ENCODE data around the gene FBRSL1. TPM values are rescaled to one million over a fixed set of nuclear protein-coding genes. Genes with fewer than 3 reads are reported as not detected.

Gene FBRSL1
- total RNA-seq, 2 experiments from 2014 or later = 53.1 to 55.9 TPM

DNA sequence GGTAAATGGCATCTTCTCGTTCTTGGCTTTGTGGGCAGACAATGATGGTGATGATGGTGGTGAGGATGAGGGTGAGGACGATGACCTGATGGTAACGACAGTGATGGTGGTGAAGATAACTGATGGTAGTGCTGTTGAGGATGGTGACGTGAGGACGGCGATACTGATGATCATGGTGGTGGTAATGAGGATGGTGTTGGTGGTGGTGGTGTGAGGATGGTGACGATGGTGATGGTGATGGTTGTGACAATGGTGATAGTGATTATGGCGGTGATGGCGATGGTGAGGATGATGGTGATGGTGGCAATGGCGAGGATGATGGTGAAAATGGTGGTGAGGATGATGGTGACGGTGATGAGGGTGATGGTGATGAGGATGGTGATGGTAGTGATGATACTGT is 54.5 kb downstream of the FBRSL1 start:
- H3K27ac Mint-ChIP-seq = no peak overlapping the region
- no peaks in the 10 kb centered on the region for H3K9me3 Mint-ChIP-seq
- no peak for DNase-seq
- no peaks in the 10 kb centered on the region for H3K4me1 Mint-ChIP-seq
- H3K4me3 Mint-ChIP-seq = no peak overlapping the region
- H3K27me3 Mint-ChIP-seq = no peaks in the 10 kb centered on the region
- no peaks in the 10 kb centered on the region for H3K36me3 Mint-ChIP-seq

DNA sequence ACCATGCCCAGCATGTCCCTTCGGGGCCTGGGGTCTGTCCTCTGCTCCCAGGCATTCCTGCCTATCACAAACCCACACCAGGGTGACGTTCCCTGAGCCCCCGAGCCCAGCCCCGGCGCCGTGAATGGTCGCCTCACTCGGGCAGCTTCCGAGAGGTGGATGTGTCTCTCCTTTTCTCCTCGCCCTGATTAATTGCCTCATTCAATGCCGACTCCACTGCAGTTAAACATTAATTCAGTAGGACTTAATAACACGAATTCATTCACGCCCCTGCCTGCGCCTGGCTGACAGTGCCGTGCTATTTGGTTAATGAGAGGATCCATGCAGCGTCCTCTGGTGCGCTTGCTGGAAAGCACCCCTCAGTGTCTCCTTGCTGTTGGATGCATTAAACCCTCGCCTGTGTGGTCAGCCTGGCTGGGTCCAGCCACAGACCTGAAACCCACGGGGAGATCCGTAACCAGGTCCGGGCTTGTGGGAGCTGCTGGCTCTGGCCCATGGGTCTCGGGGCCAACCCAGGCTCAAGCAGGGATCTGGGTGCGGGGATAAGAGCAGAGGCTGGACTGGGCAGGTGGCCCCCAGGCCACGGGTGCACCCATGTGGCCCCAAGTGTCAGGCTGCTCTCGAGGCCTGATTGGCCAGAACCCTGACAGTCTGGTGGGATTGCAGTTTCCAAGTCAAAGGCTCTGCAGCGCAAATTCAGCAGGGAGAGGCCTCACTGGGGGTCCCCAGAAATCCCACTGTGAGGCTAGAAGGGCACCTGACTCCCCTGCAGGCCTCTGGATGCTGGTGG is 55.4 kb downstream of the FBRSL1 start:
- no peak overlapping the region for H3K27ac Mint-ChIP-seq
- no peak overlapping the region for H3K4me3 Mint-ChIP-seq
- no peak for DNase-seq
- H3K36me3 Mint-ChIP-seq = no peaks in the 10 kb centered on the region
- no peaks in the 10 kb centered on the region for H3K4me1 Mint-ChIP-seq
- no peaks in the 10 kb centered on the region for H3K27me3 Mint-ChIP-seq
- H3K9me3 Mint-ChIP-seq = no peaks in the 10 kb centered on the region

DNA sequence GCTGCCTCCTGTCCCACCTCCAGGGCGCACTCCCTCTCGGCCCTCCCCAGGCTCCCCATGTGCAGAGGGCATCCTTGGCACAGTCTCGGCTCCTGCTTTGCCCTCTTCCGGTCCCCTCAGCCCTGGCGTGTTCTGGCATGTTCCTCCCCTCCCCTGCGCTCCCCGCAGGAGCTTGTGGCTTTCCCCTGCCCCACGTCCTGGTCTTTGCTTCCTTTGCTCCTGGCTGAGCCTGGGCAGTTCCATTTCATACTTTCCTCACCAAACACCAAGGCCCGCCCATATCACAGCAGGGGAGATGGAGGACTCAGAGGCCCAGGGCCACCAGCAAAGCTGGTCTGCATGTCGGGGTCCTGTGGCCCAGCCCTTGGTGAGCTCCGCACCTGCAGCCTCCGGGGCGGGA is 56.0 kb downstream of the FBRSL1 start:
- Mint-ChIP-seq H3K27me3 (no peaks in the 10 kb centered on the region), H3K9me3 (no peaks in the 10 kb centered on the region), H3K36me3 (no peaks in the 10 kb centered on the region), H3K27ac (no peak overlapping the region), H3K4me3 (no peak overlapping the region), H3K4me1 (no peaks in the 10 kb centered on the region)
- no peak for DNase-seq

DNA sequence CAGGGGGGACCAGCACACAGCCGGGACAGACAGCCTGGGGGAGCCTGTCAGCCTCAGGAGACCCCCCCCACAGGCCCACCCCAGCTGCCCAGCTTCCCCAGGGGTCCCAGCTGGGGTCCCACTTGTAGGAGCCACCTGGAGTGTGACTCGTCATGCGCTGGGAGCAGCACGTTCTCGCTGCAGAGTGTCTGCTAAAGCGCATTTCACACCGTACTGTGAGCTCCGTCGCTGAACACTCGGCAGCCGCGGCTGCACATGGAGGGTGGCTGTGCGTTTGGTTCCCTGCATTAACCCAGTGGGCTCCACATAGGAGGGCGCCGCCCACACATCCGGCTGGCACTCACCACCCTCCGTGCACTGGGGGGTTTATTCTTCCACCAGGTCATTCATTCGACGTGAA is 56.7 kb downstream of the FBRSL1 start:
- H3K4me1 Mint-ChIP-seq = no peaks in the 10 kb centered on the region
- no peaks in the 10 kb centered on the region for H3K27me3 Mint-ChIP-seq
- H3K9me3 Mint-ChIP-seq = no peaks in the 10 kb centered on the region
- no peak for DNase-seq
- no peaks in the 10 kb centered on the region for H3K36me3 Mint-ChIP-seq
- no peak overlapping the region for H3K27ac Mint-ChIP-seq
- H3K4me3 Mint-ChIP-seq = no peak overlapping the region

DNA sequence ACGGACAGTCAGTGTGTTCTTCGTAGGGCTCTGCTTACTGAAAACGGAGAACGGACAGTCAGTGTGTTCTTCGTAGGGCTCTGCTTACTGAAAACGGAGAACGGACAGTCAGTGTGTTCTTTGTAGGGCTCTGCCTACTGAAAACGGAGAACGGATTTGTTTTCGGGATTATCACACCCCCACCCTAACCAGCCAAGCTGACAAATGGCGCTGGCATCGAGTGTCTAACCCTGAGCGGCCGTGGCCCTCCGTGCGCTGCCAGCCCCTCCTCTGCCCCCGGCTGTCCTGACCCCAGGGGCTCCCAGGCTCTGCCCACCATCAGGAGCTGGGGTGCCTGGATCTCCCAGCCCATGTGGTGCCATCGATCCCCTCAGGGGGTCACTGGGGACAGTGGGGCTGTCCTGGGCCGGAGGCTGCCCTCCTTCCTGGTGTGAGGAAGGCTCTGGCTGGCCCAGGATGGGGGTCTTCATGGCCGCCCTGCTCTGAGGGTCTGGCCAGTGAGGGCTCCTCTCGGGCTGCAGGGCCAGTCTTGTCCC is 57.3 kb downstream of the FBRSL1 start:
- no peak for DNase-seq
- no peaks in the 10 kb centered on the region for H3K9me3 Mint-ChIP-seq
- no peak overlapping the region for H3K27ac Mint-ChIP-seq
- no peaks in the 10 kb centered on the region for H3K36me3 Mint-ChIP-seq
- H3K27me3 Mint-ChIP-seq = no peaks in the 10 kb centered on the region
- no peaks in the 10 kb centered on the region for H3K4me1 Mint-ChIP-seq
- H3K4me3 Mint-ChIP-seq = no peak overlapping the region

DNA sequence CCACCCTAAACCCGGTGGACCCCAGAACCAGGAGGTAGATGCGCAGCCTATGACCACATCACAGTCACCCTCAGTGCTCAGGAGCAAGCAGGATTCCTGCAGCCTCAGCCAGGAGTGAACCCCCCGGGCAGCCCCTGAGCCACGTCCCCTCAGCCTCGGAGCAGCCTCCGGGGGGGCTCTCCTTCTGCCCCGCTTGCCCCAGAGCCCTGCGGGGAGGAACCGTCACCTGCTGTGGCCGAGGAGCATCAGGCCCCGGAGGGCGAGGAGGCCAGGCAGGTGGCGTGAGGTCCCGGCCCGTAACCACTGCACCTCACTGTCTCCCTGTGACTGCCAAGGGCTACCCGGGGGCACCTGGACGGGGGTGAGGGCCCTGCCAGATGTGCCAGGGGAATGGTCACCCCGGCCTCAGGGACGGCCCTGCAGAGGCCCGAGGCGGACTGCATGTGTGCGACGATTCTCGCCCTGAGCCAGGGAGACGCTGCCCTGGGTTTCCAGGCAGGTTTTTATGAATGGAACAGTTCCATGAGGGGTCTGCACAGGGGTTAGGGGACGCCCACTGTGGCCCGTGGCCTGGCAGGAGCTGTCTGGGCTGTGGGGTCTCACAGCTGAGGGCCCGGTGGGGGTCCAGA is 58.6 kb downstream of the FBRSL1 start:
- no peaks in the 10 kb centered on the region for H3K4me1 Mint-ChIP-seq

DNA sequence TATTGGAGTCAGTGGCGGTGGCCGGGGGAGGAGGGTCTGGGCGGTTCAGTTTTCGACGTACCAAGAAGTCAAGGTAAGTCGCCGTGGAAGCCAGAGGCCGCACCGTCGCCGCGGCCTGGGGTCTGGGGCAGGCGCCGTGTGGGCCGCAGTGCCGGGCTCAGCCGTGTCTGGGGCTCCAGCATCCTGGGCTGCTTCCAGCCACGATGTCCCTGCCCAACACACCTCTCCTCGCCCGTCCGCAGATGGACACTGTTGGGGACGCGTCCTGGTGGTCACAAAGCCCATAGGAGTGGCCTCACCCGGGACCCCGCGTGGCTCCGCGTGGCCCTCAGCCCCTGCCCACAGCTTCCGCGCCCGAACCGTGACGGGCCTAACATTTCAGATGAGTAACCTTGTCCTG is 59.1 kb downstream of the FBRSL1 start:
- no peak for DNase-seq

More for the DNA sequence above, 58.6 kb downstream of the FBRSL1 start:
- H3K27me3 Mint-ChIP-seq = no peaks in the 10 kb centered on the region
- no peak overlapping the region for H3K4me3 Mint-ChIP-seq
- no peak for DNase-seq
- no peak overlapping the region for H3K27ac Mint-ChIP-seq
- H3K9me3 Mint-ChIP-seq = no peaks in the 10 kb centered on the region
- no peaks in the 10 kb centered on the region for H3K36me3 Mint-ChIP-seq

DNA sequence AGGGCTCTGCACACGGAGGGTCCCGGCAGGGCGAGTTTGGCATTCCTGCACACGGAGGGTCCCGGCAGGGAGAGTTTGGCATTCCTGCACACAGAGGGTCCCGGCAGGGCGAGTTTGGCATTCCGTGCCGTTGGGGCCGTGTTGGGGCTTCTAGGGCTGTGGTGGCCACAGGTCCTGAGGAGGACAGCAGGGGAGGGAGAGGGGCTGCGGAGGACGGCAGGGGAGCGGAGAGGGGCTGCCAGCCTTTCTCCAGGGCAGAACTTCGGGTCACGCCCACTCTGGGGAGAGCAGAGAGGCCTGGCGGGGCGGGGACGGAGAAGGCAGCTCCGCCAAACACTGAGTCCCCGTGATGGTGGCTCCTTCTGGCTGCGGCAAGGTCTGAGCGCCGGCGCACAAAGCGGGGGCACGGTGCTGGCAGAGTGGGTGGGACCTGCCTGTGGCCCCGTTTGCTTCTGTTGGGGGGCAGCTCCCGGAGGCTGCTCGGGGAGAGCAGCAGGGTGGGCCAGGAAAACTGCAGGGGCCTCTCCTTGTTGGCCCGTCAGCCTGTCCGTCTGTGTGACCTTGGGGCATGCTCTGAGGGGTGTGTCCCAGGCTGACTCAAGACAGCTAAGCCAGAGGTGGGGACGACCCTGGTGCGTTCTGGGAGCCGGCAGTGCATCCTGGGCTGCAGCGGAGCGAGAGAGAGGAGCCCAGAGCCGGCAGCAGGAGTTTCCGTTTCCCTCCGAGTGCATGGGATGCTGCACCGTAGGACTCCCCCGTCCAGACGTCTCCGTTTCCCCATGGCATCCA is 60.3 kb downstream of the FBRSL1 start:
- no peaks in the 10 kb centered on the region for H3K27me3 Mint-ChIP-seq
- H3K9me3 Mint-ChIP-seq = no peaks in the 10 kb centered on the region
- no peaks in the 10 kb centered on the region for H3K4me1 Mint-ChIP-seq

More for the DNA sequence above, 59.1 kb downstream of the FBRSL1 start:
- no peak overlapping the region for H3K27ac Mint-ChIP-seq
- no peaks in the 10 kb centered on the region for H3K27me3 Mint-ChIP-seq
- H3K4me3 Mint-ChIP-seq = no peak overlapping the region
- H3K9me3 Mint-ChIP-seq = no peaks in the 10 kb centered on the region
- no peaks in the 10 kb centered on the region for H3K36me3 Mint-ChIP-seq
- H3K4me1 Mint-ChIP-seq = no peaks in the 10 kb centered on the region

DNA sequence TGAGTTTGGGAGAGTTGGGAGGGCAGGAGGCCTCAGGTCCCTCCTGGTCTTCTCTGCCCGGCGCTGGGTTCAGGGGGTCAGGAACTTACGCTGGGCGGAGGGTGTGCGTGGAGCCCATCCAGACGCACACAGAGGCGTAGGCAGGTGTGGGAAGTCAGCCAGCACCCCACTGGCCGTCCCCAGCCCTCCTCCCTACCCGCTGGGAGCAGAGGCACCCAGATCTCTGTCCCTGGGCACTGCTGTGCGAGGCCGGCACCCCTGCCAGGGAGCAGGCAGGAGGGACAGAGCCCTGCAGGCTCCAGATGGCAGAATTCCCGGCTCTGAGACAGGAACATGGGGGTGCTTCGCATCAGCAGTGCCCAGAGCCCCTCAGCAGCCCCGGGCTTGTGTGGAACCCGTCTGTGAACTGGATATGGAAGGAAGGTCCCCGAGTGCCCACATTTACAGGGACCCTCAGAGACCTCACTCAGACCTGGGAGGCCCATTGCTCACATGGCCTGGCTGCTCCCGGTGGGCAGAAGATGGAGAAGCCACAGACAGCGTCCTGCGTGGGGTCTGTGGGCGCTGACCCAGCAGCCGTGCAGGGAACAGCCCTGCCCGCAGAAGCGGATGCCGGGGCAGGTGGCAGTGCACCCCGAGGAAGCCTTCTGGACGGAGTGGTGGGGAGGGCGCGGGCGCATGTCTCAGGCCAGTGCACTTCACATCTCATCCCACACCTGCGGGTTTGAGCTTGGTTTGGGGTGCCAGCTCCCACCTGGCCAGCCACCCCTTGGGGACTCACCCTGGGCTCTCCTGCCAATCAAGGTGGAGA is 61.1 kb downstream of the FBRSL1 start:
- no peaks in the 10 kb centered on the region for H3K9me3 Mint-ChIP-seq
- H3K36me3 Mint-ChIP-seq = peaks cover 7% of the 10 kb centered on the region
- no peak overlapping the region for H3K4me3 Mint-ChIP-seq
- no peaks in the 10 kb centered on the region for H3K4me1 Mint-ChIP-seq
- no peak for DNase-seq
- H3K27ac Mint-ChIP-seq = no peak overlapping the region
- no peaks in the 10 kb centered on the region for H3K27me3 Mint-ChIP-seq

More for the DNA sequence above, 60.3 kb downstream of the FBRSL1 start:
- peaks cover 4% of the 10 kb centered on the region for H3K36me3 Mint-ChIP-seq
- DNase-seq = no peak
- H3K27ac Mint-ChIP-seq = no peak overlapping the region
- no peak overlapping the region for H3K4me3 Mint-ChIP-seq

DNA sequence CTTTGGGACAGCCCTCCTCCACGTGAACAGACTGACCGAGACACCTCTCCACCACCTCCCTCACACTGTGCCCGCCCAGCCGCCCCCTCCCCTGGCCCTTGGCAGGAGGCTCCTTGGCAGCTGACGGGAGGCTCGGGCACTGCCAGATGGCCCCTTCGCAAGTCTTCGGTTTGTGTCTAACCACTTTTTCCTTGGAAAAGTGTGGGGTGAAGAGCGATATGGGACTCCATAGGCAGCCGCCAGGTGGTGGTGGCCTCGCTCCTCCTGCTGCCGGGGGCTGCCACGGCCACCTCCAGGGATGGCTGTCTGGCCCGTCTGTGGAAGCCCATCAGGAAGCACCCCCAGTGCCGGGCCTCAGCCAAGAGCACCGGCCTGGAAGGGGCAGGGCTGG is 61.7 kb downstream of the FBRSL1 start:
- Mint-ChIP-seq H3K9me3 (no peaks in the 10 kb centered on the region), H3K36me3 (peaks cover 7% of the 10 kb centered on the region), H3K4me3 (no peak overlapping the region), H3K27ac (no peak overlapping the region), H3K27me3 (no peaks in the 10 kb centered on the region), H3K4me1 (no peaks in the 10 kb centered on the region)
- no peak for DNase-seq

DNA sequence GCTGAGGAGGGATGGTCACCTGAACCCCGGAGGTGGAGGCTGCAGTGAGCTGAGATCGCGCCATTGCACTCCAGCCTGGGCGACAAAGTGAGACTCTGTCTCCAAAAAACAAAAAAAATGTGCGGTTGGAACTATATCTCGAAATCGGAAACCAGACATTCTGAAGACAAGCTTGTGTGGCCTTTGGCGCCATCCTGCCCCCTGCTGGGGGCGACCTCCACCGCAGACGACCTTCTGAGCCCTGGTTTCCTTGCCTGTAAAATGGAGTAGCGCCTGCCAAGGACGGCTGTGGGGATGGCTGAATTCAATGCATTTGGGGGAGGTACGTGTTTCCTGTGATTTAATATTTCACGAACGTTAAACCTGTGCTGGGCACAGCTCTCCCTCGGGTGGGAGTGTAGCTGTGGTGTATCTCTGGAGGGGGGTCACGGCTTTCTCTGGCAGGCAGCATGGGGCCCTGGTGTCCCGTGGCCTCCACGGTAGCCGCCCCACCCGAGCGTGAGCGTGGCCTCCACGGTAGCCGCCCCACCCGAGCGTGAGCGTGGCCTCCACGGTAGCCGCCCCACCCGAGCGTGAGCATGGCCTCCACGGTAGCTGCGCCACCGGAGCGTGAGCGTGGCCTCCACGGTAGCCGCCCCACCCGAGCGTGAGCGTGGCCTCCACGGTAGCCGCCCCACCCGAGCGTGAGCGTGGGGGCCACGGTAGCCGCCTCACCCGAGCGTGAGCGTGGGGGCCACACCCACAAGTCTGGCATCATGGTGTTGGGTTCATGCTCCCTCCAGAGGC is 65.1 kb downstream of the FBRSL1 start:
- Mint-ChIP-seq H3K36me3 (peaks cover 7% of the 10 kb centered on the region), H3K27ac (no peak overlapping the region), H3K9me3 (no peaks in the 10 kb centered on the region), H3K27me3 (peaks cover 15% of the 10 kb centered on the region), H3K4me3 (no peak overlapping the region), H3K4me1 (peaks cover 12% of the 10 kb centered on the region)
- peak; percentile 36 for DNase-seq

DNA sequence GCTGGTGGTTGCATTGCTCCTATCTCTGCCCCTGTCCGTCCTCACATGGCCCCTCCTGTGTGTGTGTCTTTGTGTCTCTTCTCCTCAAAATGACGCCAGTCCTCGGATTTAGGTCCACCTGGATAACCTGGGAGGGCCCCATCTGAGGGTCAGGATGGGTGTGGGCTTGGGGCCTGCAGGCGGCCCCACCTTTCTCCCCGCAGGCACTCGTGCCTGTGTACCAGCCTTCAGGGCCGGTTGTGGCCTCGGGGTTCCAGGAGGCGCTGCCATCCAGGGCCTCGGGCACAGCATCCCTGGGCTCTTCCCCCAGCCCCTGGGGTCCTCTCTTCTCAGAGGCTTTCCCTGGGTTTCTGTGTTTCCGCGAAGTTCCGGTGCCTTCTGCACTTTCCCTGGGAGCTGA is 65.7 kb downstream of the FBRSL1 start:
- Mint-ChIP-seq H3K4me1 (peaks cover 12% of the 10 kb centered on the region), H3K9me3 (no peaks in the 10 kb centered on the region), H3K4me3 (no peak overlapping the region), H3K36me3 (peaks cover 7% of the 10 kb centered on the region), H3K27ac (no peak overlapping the region), H3K27me3 (peaks cover 15% of the 10 kb centered on the region)
- no peak for DNase-seq

DNA sequence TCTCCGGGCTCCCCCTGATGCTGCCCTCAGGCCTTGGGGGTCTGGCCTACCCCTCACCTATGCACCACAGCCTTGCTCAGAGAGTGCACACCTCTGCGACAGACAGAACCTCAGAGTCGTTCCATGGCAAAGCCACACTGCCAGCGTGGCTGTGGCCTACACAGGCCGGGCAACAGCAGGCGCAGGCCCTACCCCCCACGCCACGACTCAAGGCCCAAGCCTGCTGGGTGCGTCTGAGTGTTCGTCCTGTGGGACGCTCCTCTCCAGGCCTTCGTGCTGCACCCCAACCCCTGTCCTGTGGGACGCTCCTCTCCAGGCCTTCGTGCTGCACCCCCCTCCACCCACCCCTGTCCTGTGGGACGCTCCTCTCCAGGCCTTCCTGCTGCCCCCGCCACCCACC is 66.3 kb downstream of the FBRSL1 start:
- H3K27me3 Mint-ChIP-seq = peaks cover 15% of the 10 kb centered on the region
- H3K4me3 Mint-ChIP-seq = no peak overlapping the region
- no peak for DNase-seq
- H3K27ac Mint-ChIP-seq = no peak overlapping the region
- peaks cover 7% of the 10 kb centered on the region for H3K36me3 Mint-ChIP-seq
- peaks cover 12% of the 10 kb centered on the region for H3K4me1 Mint-ChIP-seq
- H3K9me3 Mint-ChIP-seq = no peaks in the 10 kb centered on the region

DNA sequence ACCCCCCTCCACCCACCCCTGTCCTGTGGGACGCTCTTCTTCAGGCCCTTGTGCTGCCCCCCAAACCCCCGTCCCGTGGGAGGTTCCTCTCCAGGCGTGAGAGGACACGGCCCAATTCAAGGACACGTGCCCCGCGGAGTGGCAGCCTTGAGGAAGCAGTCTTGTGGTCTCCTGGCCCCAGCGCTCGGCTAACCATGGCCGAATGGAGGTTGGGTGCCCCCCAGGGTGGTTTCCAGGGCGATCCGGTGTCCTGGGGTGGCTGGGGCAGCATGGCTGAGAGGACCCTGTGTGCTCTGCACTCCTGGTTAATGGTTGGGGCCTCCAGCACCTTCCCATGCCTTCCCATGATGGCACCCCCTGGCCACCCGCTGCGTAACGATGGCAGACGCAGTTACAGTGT is 66.8 kb downstream of the FBRSL1 start:
- H3K9me3 Mint-ChIP-seq = no peaks in the 10 kb centered on the region

More for the DNA sequence above, 66.8 kb downstream of the FBRSL1 start:
- Mint-ChIP-seq H3K4me3 (no peak overlapping the region), H3K4me1 (peaks cover 12% of the 10 kb centered on the region), H3K36me3 (peaks cover 7% of the 10 kb centered on the region), H3K27me3 (peaks cover 15% of the 10 kb centered on the region), H3K27ac (no peak overlapping the region)
- DNase-seq = no peak

All from activated naive CD8-positive, alpha-beta T cell treated with anti-CD3 and anti-CD28 coated beads for 36 hours (primary cell).